GM23338 (cell line): ENCODE measurements around the gene CRYGD.

Source experiments
- CREB1 ChIP-seq: fragments of 250-450 bp; sonication (Bioruptor Pico); IDR thresholded peaks from 2 replicates; pipeline ENCODE4 v1.5.0; 2020; ENCODE audit warnings: low read depth, mild to moderate bottlenecking, moderate library complexity
- CTCF ChIP-seq, 2 experiments: fragments of 200-600 bp in 1 of 2; sonication (generic) in 1 of 2; conservative IDR thresholded peaks; 2 replicates each; pipeline versions ENCODE4 v1.5.1 to v1.6.1; 2016 to 2017; ENCODE audit warnings: antibody characterized with exemption in 2 of 2, low read depth in 2 of 2, mild to moderate bottlenecking in 2 of 2, moderate library complexity in 1 of 2
- ETS1 ChIP-seq: IDR thresholded peaks from 2 replicates; pipeline ENCODE4 v1.6.1; 2016; ENCODE audit warnings: antibody characterized with exemption
- EZH2 ChIP-seq: fragments of 200-600 bp; sonication (generic); IDR thresholded peaks from one replicate; pipeline ENCODE4 v1.8.0; 2017; ENCODE audit warnings: antibody characterized with exemption, mild to moderate bottlenecking, low read depth; ENCODE audit not compliant: unreplicated experiment
- EZH2phosphoT487 ChIP-seq: fragments of 200-600 bp; sonication (generic); IDR thresholded peaks from one replicate; pipeline ENCODE4 v1.8.1; 2018; ENCODE audit warnings: antibody characterized with exemption; ENCODE audit not compliant: unreplicated experiment
- POLR2AphosphoS5 ChIP-seq: IDR thresholded peaks from 2 replicates; pipeline ENCODE4 v1.6.1; 2016; ENCODE audit warnings: antibody characterized with exemption, low read depth
- REST ChIP-seq: IDR thresholded peaks from one replicate; pipeline ENCODE4 v1.6.1; 2018; ENCODE audit warnings: antibody characterized with exemption; ENCODE audit not compliant: unreplicated experiment
- STAT1 ChIP-seq: IDR thresholded peaks from one replicate; pipeline ENCODE4 v1.6.1; 2016; ENCODE audit warnings: antibody characterized with exemption; ENCODE audit not compliant: unreplicated experiment

GRCh38 chr2:208130712-208131110, 6.4 kb upstream of the CRYGD start:
- no peak for TF ChIP-seq CTCF (conservative IDR thresholded peaks at IDR 0.05; ENCODE audit: low read depth in 2 of 2)
- no peak for TF ChIP-seq POLR2AphosphoS5
- no peak for TF ChIP-seq CREB1 (CRISPR knock-in tag)
- no peak for TF ChIP-seq ETS1
- no peak for TF ChIP-seq STAT1
- TF ChIP-seq EZH2: no peak
- no peak for TF ChIP-seq EZH2phosphoT487
- no peak for TF ChIP-seq REST
